HCT116 (cell line): Measurements from ENCODE around the gene FGF19. TPM values are rescaled to one million over a fixed set of nuclear protein-coding genes. Genes with fewer than 3 reads are reported as not detected.
"Not testable (repeated sequence)": the region's sequence is repeated elsewhere in the genome, so short reads cannot be mapped to it uniquely, and the experiment has no call there.

Experiments used
- ATAC-seq: fragments of 200-7000 bp; cut with Tn5 transposase; 2 replicates; pipeline ENCODE4 v1.9.1; 2020; ENCODE audit warnings: mild to moderate bottlenecking, moderate library complexity
- BruUV-seq: library from RNA; stranded (reverse); fragments of 400-500 nt; replicated peaks from 2 replicates; lab custom pipeline; 2021; lab: Mats Ljungman, UMichigan
- CTCF ChIA-PET: fragments of 300-600 bp; sonication (Branson Sonifier 250); formaldehyde crosslinking; loops from one replicate; lab custom pipeline; 2021; ENCODE audit warnings: antibody characterized with exemption; lab: Charles Lee
- POLR2A ChIA-PET: fragments of 300-600, 350-600 bp; sonication (Branson Sonifier 250); formaldehyde crosslinking; loops from one replicate; lab custom pipeline; 2021; ENCODE audit warnings: antibody characterized with exemption; lab: Charles Lee
- RAD21 ChIA-PET, 2 experiments: fragments of 300-600 bp; sonication (Branson Sonifier 250); formaldehyde crosslinking; loops; one replicate each; lab custom pipeline; 2023; ENCODE audit warnings: low total read pairs in 2 of 2; ENCODE audit not compliant: uncharacterized antibody in 2 of 2, unreplicated experiment in 2 of 2, low non-redundant PET in 1 of 2; lab: Charles Lee
- DNase-seq: peaks from one replicate; pipeline ENCODE4 v3.0.0-alpha.2; 2010; ENCODE audit warnings: low read depth, low spot score
- H2AFZ ChIP-seq: fragments of 200-600 bp; shearing (Covaris generic), sonication (generic); 2 replicates; pipeline ENCODE4 v1.6.1; 2017; ENCODE audit warnings: low read depth, mixed run types, mixed read lengths, antibody characterized with exemption, low read length; ENCODE audit not compliant: poor library complexity, severe bottlenecking
- H3K27ac ChIP-seq: 2 replicates; pipeline ENCODE4 v1.5.1; 2012; ENCODE audit warnings: low read depth, low read length
- H3K27me3 ChIP-seq: fragments of 200-600 bp; sonication (generic); 2 replicates; pipeline ENCODE4 v1.6.1; 2016; ENCODE audit warnings: mixed run types, low read length, mixed read lengths; ENCODE audit not compliant: insufficient read depth
- H3K36me3 ChIP-seq, 2 experiments: fragments of 200-500 bp in 1 of 2; fragments of 200-600 bp in 1 of 2; sonication (Bioruptor generic) in 1 of 2; sonication (generic) in 1 of 2; 2 replicates each; pipeline versions ENCODE4 v1.5.1 to v1.6.1; 2014 to 2016; ENCODE audit warnings: low read length in 2 of 2, inconsistent platforms in 1 of 2, mixed read lengths in 1 of 2, mixed run types in 1 of 2; ENCODE audit not compliant: insufficient read depth in 2 of 2, control insufficient read depth in 1 of 2
- H3K4me1 ChIP-seq, 2 experiments: fragments of 200-600 bp in 1 of 2; sonication (generic) in 1 of 2; 2 replicates each; pipeline versions ENCODE4 v1.5.1 to v1.6.1; 2012 to 2017; ENCODE audit warnings: low read length in 2 of 2, inconsistent platforms in 1 of 2, mild to moderate bottlenecking in 1 of 2, mixed read lengths in 1 of 2, mixed run types in 1 of 2, moderate library complexity in 1 of 2; ENCODE audit not compliant: insufficient read depth in 2 of 2, control insufficient read depth in 1 of 2
- H3K4me2 ChIP-seq: fragments of 200-600 bp; sonication (generic); 2 replicates; pipeline ENCODE4 v1.6.1; 2017; ENCODE audit warnings: mixed run types, low read length, mixed read lengths
- H3K4me3 ChIP-seq, 2 experiments: fragments of 200-600 bp in 1 of 2; sonication (generic) in 1 of 2; replicated peaks in 1 of 2; 2 replicates each; pipeline ENCODE4 v1.5.1; 2011 to 2016; ENCODE audit warnings: low read length in 2 of 2, control low read depth in 1 of 2, low read depth in 1 of 2, mild to moderate bottlenecking in 1 of 2, mixed read lengths in 1 of 2, mixed run types in 1 of 2
- H3K79me2 ChIP-seq: fragments of 200-600 bp; sonication (generic); 2 replicates; pipeline ENCODE4 v1.6.1; 2017; ENCODE audit warnings: mild to moderate bottlenecking, mixed run types, low read length, moderate library complexity, mixed read lengths; ENCODE audit not compliant: insufficient read depth
- H3K9ac ChIP-seq: fragments of 200-600 bp; sonication (generic); 2 replicates; pipeline ENCODE4 v1.6.1; 2016; ENCODE audit warnings: low read length, mixed read lengths
- H3K9me2 ChIP-seq: fragments of 200-600 bp; sonication (generic), shearing (Covaris generic); 2 replicates; pipeline ENCODE4 v1.6.1; 2017; ENCODE audit warnings: mixed run types, mild to moderate bottlenecking, moderate library complexity; ENCODE audit not compliant: insufficient read depth
- H3K9me3 ChIP-seq, 2 experiments: fragments of 200-500 bp in 1 of 2; fragments of 200-600 bp in 1 of 2; sonication (Bioruptor generic) in 1 of 2; sonication (generic) in 1 of 2; 2 replicates each; pipeline ENCODE4 v1.6.1; 2014 to 2017; ENCODE audit warnings: low read length in 2 of 2, mixed read lengths in 2 of 2, inconsistent platforms in 1 of 2, low read depth in 1 of 2, mild to moderate bottlenecking in 1 of 2, mixed run types in 1 of 2, moderate library complexity in 1 of 2; ENCODE audit not compliant: control insufficient read depth in 1 of 2, insufficient read depth in 1 of 2
- H4K20me1 ChIP-seq: fragments of 200-600 bp; sonication (generic), shearing (Covaris generic); 2 replicates; pipeline ENCODE4 v1.6.1; 2017; ENCODE audit warnings: mixed run types, mild to moderate bottlenecking, moderate library complexity; ENCODE audit not compliant: insufficient read depth
- ELF1 ChIP-seq: IDR thresholded peaks from 2 replicates; pipeline ENCODE4 v1.6.1; 2012; ENCODE audit warnings: low read depth, borderline replicate concordance
- POLR2AphosphoS5 ChIP-seq: IDR thresholded peaks from 2 replicates; pipeline ENCODE4 v1.6.1; 2011; ENCODE audit warnings: mild to moderate bottlenecking, low read depth, low read length, moderate library complexity
- SIN3A ChIP-seq: IDR thresholded peaks from 2 replicates; pipeline ENCODE4 v1.6.1; 2012; ENCODE audit warnings: low read depth
- TCF7L2 ChIP-seq: IDR thresholded peaks from 2 replicates; pipeline ENCODE4 v1.7.0; 2011; ENCODE audit warnings: borderline replicate concordance, inconsistent platforms; ENCODE audit not compliant: insufficient read depth, insufficient read length; ENCODE audit errors: extremely low read depth
- intact Hi-C: fragments of 100-400 bp; cut with micrococcal nuclease; formaldehyde crosslinking; loops from 2 replicates; pipeline ENCODE4 v1.10.0; 2022
- total RNA-seq: library from RNA; stranded (reverse); gene quantifications from one replicate; pipeline ENCODE4 v1.2.1, GENCODE V29; 2021; ENCODE audit not compliant: unreplicated experiment
- TF ChIP-seq, protein P1 (sequence below): IDR thresholded peaks from 2 replicates; pipeline ENCODE4 v1.6.1; 2012; ENCODE audit warnings: low read depth
- TF ChIP-seq, protein P2 (sequence below), 3 experiments: fragments of 200-600 bp in 1 of 3; sonication (generic) in 1 of 3; IDR thresholded peaks in 2 of 3; conservative IDR thresholded peaks in 1 of 3; 2 replicates each; pipeline ENCODE4 v1.5.1; 2012 to 2017; ENCODE audit warnings: low read depth in 2 of 3, low read length in 2 of 3, antibody characterized with exemption in 1 of 3, borderline replicate concordance in 1 of 3, control low read depth in 1 of 3, mild to moderate bottlenecking in 1 of 3, mixed read lengths in 1 of 3, mixed run types in 1 of 3, moderate library complexity in 1 of 3; ENCODE audit not compliant: insufficient read depth in 1 of 3

The FGF19 gene
- total RNA-seq, 1 experiment from 2014 or later: 37.5 TPM

DNA sequence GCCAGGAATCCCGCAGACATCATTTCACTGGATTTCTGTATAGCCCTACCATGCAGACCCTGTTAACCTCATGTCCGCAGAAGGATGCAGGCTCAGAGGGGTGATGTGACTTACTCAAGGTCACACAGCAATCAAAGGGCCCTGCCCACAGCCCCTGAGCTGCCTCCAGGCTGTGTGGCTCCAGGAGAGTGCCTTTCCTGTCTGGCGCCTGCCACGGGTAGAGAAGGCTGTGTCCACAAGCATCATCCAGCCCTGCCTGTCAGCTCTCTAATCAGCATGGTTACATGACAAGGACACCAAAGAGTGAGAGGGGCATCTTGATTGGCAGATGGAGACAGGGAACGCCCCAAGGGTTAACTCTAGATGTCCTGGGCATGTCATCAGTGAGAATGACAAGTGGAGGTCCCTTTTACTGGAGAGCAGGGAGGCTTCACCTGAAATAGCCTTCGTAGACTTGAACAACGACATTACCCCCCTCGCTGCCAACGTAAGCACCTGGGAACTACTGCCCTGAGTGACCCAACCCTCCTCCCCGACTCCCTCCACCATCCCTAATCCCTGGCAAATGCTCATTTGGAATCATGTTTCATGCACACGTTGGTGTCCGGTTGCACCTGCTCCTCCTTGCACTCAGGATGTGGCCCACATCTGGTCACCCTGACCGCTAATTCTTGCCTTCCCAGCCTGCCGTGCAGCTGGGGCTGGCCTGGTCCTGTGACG, 6.9 kb downstream of the FGF19 start (continued):
- TF ChIP-seq, protein P1, sequence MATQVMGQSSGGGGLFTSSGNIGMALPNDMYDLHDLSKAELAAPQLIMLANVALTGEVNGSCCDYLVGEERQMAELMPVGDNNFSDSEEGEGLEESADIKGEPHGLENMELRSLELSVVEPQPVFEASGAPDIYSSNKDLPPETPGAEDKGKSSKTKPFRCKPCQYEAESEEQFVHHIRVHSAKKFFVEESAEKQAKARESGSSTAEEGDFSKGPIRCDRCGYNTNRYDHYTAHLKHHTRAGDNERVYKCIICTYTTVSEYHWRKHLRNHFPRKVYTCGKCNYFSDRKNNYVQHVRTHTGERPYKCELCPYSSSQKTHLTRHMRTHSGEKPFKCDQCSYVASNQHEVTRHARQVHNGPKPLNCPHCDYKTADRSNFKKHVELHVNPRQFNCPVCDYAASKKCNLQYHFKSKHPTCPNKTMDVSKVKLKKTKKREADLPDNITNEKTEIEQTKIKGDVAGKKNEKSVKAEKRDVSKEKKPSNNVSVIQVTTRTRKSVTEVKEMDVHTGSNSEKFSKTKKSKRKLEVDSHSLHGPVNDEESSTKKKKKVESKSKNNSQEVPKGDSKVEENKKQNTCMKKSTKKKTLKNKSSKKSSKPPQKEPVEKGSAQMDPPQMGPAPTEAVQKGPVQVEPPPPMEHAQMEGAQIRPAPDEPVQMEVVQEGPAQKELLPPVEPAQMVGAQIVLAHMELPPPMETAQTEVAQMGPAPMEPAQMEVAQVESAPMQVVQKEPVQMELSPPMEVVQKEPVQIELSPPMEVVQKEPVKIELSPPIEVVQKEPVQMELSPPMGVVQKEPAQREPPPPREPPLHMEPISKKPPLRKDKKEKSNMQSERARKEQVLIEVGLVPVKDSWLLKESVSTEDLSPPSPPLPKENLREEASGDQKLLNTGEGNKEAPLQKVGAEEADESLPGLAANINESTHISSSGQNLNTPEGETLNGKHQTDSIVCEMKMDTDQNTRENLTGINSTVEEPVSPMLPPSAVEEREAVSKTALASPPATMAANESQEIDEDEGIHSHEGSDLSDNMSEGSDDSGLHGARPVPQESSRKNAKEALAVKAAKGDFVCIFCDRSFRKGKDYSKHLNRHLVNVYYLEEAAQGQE: no peak
- no peak for TF ChIP-seq TCF7L2
- TF ChIP-seq, protein P2, sequence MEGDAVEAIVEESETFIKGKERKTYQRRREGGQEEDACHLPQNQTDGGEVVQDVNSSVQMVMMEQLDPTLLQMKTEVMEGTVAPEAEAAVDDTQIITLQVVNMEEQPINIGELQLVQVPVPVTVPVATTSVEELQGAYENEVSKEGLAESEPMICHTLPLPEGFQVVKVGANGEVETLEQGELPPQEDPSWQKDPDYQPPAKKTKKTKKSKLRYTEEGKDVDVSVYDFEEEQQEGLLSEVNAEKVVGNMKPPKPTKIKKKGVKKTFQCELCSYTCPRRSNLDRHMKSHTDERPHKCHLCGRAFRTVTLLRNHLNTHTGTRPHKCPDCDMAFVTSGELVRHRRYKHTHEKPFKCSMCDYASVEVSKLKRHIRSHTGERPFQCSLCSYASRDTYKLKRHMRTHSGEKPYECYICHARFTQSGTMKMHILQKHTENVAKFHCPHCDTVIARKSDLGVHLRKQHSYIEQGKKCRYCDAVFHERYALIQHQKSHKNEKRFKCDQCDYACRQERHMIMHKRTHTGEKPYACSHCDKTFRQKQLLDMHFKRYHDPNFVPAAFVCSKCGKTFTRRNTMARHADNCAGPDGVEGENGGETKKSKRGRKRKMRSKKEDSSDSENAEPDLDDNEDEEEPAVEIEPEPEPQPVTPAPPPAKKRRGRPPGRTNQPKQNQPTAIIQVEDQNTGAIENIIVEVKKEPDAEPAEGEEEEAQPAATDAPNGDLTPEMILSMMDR (IDR thresholded peaks at IDR 0.05 in 2 of 3, conservative IDR thresholded peaks at IDR 0.05 in 1 of 3; ENCODE audit: borderline replicate concordance in 1 of 3, insufficient read depth in 1 of 3, low read depth in 2 of 3, low read length in 2 of 3): no peak
- TF ChIP-seq ELF1: no peak
- TF ChIP-seq POLR2AphosphoS5: no peak
- TF ChIP-seq SIN3A: no peak

DNA sequence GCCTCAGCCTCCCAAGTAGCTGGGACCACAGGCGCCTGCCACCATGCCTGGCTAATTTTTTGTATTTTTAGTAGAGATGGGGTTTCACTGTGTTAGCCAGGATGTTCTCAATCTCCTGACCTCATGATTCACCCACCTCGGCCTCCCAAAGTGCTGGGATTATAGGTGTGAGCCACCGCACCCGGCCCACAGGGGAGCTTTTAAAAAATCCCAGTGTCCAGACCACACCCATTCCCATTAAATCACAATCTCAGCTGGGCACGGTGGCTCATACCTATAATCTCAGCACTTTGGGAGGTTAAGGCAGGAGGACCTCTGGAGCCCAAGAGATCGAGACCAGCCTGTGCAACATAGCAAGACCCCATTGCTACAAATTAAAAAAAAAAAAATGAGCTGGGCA, 7.8 kb downstream of the FGF19 start:
- H3K27ac ChIP-seq, H3K9me2 ChIP-seq, H2AFZ ChIP-seq, BruUV-seq, H3K27me3 ChIP-seq, H3K36me3 ChIP-seq, RAD21 ChIA-PET, DNase-seq, H3K79me2 ChIP-seq, H3K9ac ChIP-seq, H4K20me1 ChIP-seq, H3K9me3 ChIP-seq, intact Hi-C loops: not testable (repeated sequence)
- ChIA-PET CTCF (interaction anchor here (0.6 to 1.0 kb wide), 2 partner anchors 106 to 496 kb away, joined by 3 read pairs; no protein-coding TSS in a partner anchor), POLR2A (interaction anchor here (0.8 to 1.1 kb wide), 4 partner anchors 8 to 253 kb away, joined by 3 to 6 read pairs (median 4); no protein-coding TSS in a partner anchor)
- peaks cover 44 to 46% of the 10 kb centered on the region in 2 experiments for H3K4me1 ChIP-seq
- peak; percentile 43 for ATAC-seq
- H3K4me2 ChIP-seq: peak overlapping the region; percentile 24
- H3K4me3 ChIP-seq: 0 out of 4 replicates have a peak overlapping the region, but pooled peaks of 1 of the 2 experiments have one; percentile 11
